Dermis blood vessel endothelial cell (primary cell): ENCODE results near the gene ATF7. TPM values are rescaled to one million over a fixed set of nuclear protein-coding genes. Genes with fewer than 3 reads are reported as not detected.
A peak's percentile ranks its signal among the peaks of the same experiment; 100 is the strongest.
"Not testable (repeated sequence)": the region's sequence is repeated elsewhere in the genome, so short reads cannot be mapped to it uniquely, and the experiment has no call there.

ENCODE experiments used
- DNase-seq: peaks from one replicate; pipeline ENCODE4 v3.0.0; 2010
- total RNA-seq: library from RNA; depleted of rRNA; stranded (reverse); fragments of >200 nt; gene quantifications from 2 replicates; pipeline ENCODE4 v1.2.3, GENCODE V29; 2014

The ATF7 gene
- total RNA-seq, 1 donor from 2014 or later, result 12.9 TPM

DNA sequence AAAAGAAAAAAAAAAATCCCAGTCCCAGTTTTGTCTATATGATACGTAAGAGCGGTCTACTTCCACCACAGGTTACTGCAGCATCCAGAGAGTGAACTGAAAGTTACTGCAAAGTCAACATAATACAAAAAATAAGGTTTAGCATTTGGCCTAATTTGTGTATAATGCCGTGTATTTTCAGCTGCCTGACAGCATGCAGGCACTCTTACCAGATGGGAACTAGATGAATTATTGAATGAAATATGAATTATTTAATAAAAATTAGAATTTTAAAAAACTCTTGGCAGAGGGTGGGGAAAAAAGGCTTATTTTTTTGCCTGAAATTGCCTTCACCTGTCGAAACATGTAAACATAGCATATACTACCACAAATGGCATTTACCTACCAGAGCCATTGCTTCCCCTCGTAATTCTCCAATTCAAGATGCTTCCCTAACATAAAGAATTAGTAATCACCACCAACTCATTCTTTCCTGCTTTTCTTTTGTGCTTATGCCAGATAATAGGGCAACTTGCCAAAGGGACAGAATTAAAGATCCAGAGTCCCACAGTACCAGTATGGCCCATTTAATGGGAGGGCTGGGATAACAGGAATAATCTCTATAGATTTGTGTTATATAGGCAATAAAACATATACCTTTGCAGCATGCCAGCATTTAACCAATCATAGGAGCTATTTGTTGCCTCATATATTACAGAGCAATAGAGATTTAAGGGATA, 31.1 kb downstream of the ATF7 start:
- peak; percentile 75 for DNase-seq

DNA sequence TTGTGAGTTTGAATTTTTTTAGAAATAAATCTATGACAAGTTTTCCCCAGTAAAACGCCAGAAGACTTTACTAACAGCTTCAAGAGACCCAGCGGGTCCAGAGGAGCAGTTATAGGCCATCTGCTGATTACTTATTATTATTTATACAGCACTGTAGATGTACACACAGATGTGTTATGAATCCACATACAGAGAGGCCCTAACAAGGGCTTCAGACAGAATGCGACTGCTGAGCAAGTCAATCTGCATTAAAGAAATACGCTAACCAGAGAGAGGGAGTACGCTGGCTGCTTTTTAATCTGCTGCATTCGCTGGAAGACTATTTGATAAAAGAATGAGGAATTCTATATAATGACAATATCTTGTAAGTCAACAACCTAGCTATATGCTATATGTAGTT, 32.5 kb downstream of the ATF7 start:
- no peak for DNase-seq

DNA sequence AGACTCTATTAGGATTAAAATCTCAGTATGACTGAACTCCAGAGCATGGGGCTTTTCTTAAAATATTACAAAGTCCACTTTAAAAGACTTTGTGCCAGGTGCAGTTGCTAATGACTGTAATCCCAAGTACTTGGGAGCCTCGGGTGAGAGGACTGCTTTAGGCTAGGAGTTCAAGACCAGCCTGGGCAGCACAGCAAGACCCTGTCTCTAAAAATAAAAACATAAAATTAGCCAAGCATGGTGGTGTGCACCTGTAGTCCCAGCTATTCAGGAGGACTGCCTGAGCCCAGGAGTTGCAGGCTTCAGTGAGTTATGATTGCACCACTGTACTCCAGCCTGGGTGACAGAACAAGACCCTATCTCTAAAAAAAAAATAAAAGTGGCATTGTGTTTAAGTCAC, 33.2 kb downstream of the ATF7 start:
- DNase-seq, result no peak

DNA sequence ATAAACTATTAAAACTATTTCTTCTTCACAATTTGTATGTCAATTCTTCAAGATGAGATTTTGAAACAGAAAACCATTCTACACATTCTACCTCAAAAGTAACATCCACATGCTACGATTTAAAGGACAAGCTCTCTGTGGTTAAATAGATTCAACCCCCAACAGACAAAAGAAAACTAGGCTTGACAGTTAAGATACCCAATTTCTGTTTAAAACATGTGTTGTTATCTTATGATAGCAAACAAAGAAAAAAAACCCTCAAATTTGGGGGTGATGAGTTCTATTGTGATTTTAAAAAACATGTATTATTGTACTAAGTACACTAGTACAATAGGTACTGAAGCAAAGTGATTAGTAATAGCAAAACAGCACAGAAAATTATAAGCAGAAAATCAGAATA, 33.8 kb downstream of the ATF7 start:
- no peak for DNase-seq

DNA sequence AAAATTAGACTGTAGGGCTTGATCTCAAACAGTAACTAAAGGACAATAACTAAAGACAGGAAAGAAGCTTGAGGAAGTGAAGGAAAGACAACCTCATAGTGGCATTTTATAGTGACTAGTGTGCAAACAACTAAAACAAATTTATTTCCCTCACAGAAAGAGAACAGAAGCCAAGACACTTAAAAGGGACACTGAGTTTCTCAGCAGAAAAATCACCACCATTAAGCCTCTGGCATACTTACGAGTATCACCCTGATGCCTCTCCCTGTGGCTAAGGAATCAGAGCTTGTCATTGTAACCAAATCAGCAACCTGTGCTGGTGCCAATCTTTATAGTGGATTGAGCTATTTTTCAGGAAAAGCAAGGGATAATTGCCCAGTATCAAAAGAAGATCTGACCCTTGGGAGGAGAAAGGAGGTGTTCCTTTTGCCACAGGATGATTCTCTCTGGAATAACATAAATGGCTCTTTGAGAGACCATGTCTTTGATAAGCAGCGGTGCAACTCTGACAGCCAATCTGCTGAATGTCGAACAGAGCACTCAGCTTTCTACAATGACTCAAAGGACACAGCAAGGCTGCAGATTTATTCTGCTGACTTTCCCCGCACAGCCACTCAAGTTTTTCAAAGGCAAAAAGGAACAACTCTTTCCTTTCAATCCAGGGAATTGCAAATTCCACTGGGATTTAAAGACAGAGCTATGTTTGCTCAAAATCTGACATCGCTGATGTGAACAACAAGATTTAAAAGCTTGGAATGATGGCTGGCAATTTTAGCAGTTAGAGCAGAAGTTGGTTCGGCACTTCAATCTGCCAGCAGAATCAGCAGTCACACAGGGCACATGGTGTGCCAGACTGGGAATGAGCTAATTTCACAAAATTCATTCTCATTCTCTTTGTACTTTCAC, 34.6 kb downstream of the ATF7 start:
- peak; percentile 36 for DNase-seq

DNA sequence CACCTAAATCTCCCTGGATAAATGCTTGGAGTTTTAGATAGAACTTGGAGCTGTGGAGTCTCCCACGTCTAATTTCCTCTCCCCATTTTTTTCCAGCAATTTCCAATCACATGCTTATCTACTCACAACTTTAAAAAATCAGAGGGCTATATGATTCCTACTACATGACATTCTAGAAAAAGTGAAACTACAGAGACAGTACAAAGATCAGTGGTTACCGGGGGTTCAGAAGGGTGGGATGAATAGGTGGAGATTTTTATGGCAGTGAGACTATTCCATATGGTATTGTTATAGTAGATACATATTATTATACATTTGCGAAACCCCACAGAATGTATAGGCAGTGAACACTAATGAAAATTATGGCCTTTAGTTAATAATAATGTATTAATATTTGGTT, 35.5 kb downstream of the ATF7 start:
- no peak for DNase-seq

DNA sequence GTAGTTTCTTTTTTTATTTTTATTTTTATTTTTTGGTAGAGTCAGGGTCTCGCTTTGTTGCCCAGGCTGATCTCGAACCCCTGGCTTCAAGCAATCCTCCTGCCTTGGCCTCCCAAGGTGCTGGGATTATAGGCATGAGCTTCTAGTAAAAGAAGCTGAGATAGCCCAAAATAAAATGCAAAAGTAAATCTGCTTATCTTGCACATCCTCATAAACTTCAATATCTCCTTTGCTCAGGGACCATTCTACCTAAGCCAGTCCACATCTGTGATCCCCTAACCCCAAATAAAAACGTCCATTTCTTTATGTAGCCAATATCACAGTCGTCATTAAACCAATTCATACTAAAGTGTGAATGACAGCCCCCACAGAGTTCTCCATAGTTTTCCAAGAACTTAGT, 36.3 kb downstream of the ATF7 start:
- DNase-seq, result no peak

DNA sequence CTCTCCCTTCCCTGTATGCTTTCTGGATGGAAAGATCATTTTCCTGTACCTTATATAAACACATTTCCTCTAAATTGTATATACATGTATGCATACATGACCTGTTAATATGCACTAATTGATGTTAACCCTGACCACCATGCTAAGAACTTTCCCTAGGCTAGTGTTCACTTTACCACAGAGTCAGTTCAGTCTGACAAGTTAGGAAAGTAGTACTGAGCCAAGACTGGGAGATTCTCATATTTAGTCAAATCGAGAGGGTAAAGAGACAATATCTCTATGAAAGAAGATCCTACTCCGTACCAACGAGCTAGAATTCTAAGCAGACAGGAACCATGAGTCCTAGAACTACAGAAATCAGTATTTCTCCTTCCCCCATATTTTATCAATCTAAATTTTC, 36.8 kb downstream of the ATF7 start:
- DNase-seq, result no peak

DNA sequence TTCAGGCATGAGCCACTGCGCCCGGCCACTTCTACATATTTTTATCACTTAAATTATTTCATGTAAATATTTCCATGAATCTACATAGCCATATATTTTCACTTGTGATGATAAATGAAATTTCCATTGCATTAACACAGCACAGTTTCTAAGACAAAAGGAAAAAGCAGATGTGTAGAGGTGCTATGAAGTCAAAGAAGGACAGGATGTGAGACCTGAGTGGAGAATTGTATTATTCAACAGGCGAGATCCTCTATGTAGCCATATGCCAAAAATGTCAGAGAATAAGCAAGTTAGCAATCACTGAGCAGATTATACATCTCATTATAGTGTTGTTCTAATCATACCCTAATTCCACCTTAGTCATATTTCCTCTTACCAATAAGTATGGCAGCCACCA, 38.1 kb downstream of the ATF7 start:
- DNase-seq, result no peak

DNA sequence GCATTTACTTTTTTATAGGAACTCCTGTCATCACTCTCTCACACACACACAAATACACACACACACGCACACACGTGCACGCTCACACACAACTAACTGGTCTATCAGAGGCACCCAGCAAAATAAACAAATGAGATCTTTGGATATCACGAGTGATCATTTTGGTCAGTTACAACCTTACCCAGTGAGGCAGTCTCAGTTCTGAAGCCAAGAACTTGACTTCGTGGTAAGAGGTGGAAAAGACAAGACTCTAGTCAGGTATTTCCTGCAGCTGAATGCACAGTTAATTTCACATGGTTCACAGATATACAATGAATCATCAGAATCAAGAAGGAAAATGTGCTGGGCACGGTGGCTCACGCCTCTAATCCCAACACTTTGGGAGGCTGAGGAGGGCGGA, 39.4 kb downstream of the ATF7 start:
- DNase-seq, result no peak

DNA sequence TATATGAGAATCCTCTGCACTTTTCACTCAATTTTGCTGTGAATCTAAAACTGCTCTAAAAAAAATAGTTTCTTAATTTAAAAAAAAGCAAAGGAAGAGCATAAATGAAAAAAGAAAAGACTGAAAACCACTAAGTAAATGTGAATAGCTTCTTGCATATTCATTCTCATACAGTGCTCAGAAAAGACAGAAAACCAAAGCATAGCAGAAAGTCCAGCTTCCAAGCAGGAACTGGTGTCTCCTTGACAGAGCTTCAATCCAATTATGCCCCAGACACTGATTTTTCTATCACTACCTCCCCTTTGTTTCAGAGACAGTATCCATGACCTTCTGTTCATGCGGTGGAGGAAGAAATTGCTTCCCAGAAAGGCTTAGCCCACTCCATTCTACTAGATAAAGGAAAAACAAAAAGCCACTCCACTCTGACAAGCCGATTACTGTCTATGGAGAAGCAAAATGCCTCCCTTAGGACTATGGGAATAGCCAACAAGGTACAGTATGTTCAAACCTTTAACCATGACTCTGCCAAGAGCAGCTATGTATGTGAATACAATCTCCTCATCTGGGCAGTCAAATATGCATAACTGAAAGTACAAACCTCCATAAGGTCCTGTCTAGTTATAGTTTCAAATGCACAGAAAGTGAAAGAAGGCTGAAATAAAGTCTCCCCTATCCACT, 40.6 kb downstream of the ATF7 start:
- DNase-seq, result no peak

DNA sequence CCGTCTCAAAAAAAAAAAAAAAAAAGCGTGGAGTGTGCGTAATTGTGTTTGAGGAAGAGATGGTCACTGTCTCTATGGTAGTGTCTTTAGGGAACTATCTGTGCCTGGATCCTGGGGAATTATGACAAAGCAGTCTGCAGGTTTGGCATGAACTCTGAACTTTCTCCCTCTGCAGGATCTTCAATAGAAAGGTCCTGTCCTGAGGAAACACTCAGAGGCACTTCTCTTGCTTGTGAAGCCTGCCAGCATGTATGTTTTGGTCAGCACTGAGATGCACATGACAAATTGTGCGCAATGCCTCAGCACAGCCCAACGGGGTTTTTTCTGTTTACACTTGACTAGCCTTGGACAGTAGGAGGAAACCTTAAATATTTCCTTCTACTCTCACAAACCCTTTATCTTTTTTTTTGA, 46.6 kb downstream of the ATF7 start:
- no peak for DNase-seq

DNA sequence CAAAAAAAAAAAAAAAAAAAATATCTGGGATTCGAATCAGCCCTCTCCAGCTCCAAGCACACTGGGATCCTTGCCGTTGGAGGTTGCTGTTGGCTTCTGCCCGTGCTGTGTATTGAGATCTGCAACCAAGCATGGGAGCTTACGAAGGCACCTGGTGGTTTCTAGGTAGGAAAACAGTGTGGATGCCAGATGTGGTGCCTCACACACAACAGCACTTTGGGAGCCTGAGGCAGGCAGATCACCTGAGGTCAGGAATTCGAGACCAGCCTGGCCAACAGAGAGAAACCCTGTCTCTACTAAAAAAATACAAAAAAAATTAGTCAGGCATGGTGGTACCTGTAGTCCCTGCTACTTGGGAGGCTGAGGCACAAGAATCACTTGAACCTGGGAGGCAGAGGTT, 47.4 kb downstream of the ATF7 start:
- no peak for DNase-seq

DNA sequence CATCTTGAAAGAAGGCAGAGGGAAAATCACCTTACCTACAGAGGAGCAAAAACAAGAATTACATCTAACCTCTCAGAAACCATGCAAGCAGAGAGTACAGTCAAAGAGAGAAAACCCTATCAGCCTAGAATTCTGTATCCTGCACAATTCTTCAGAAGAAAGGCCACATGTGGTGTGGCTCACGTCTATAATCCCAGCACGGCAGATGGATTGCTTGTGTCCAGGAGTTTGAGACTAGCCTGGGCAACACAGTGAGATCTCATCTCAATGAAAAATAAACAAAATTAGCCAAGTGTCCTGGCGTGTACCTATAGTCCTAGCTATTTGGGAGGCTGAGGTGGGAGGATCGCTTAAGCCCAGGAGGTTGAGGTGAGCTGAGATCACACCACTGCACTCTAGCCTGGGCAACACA, 48.2 kb downstream of the ATF7 start:
- DNase-seq, result no peak

DNA sequence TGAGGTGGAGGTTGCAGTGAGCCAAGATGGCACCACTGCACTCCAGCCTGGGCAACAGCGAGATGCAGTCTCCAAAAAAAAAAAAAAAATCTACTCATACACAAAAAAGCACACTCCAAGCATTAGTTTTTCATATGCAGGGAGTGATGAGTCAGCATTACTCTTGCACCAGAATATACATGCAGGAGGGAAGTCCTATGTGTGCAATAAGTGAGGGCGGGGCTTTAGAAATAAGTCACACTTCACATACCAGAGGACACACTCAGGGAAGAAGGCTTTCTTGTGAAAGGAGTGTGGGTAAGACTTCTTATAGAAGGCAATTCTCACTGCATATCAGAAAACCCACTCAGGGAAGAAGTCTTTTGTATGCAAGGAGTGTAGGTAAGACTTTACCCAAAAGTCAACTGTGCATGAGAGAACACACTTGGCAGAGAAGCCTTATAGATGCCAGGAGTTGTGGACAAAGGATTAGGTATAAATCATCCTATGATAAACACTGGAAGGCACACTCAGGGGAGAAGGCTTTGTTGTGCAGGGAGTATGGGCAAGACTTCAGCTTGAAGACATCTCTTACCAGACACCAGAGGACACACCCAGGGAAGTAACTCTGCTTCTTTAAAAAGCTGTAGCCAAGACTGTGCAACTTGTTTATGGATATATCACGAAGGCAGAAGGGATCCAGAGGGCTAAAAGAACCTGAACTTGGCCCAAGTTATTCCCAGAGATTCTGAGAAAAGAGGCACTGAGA, 50.5 kb downstream of the ATF7 start:
- no peak for DNase-seq

DNA sequence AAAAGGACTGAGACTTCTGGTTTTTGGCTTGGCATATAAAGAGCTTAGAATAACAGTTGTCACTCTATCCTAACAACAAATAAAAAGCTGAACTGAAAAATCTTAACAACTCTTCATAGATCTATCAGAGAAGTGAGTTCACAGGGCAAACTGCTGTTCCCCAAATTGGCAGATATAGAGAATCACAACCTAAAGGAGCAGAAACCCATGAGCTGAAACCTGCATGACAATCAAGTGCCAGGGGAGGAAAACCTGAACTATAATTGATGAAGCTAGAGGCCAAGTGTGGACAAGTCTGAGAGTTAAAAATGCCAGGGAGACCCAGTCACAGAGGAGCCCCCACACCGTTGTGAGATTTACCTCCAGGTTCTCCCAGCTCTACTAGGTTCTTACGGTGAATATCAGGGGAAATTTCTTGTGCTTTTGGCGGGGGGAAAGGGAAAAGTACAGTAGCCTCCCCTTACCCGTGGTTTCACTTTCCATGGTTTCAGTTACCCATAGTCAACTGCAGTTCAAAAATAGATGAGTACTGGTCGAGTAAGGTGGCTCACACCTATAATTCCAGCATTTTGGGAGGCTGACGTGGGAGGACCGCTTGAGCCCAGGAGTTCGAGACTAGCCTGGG, 53.9 kb downstream of the ATF7 start:
- DNase-seq, result no peak

DNA sequence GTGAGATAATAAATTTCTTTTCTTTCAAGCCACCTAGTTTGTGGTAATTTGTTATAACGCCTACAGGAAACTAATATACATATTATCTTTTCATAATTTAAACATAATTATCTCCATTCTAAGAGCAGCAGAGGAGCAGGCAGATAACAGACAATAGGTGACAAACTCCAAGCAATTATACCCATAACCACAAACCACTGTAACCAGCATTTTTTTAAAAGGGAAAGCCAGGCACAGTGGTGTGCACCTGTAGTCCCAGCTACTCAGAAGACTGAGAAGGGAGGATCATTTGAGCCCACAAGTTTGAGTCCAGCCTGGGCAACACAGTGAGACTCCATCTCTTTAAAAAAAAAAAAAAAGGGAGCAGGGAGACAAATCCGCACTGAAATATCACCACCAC, 54.9 kb downstream of the ATF7 start:
- DNase-seq, result no peak

DNA sequence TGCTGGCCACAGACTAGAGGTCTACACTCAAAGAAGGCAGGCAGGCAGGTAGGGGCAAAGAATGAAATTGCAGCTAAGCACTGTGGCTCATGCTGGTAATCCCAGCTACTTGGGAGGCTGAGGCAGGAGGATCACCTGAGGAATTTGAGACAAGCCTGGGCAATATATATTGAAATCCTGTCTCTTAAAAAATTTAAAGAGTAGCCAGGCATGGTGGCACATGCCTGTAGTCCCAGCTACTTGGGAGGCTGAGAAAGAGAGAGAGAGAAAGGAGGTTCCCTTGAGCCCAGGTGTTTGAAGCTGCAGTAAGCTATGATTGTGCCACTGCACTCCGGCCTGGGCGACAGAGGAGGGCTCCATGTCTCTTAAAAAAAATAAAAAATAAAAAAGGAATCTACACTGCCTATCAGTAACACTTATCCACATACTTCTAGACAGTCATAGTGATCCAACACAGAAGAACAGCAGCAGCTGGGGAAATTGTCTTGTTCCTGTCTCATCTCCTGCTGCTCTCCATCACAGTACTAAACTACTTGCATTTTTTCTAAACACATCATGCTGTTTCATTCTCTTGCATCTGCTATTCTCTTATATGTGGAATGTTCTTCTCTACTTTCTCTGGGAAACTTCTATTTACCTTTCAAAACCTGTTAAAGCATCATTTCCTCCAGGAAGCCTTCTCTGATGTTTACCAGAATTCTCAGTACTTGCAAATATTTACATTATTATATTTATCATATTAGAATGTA, 57.2 kb downstream of the ATF7 start:
- no peak for DNase-seq

DNA sequence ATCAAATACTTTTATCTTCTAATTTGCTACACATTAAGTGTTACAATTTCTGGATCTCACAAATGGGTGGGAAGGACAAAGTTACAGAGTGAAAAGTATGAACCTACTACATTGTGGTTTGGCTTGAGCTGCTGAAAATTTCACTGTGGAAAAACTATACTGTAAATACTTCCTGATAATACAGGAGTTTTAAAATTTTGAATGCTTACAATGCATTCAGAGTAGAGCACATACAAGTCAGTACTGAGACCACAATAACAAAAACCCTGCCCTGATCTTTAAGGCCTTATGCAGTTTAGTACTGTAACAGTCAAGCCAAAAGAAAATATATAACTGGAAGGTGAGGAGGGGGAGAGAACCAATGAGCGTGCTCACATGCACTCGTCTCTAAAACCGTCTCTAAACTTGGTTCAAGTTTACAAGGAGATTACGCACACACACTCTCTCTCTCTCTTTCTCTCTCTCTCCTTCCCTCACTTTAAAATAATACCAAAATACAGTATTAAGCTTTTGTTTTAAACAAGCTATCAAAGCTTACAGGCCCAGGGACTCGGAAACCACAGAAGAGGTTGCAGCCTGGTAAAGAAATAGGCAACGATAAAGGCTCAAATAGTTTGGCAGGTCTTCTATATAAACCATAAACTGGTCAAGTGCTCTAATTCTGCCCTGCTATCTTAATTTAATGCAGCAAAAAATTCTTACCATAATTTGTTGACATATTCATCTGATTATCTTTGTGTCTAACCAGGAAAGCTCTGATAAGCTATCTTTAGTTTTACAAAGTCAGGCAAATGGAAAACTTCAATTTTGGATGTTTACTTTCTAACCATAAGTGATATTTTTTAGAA, 58.0 kb downstream of the ATF7 start:
- DNase-seq, result no peak

DNA sequence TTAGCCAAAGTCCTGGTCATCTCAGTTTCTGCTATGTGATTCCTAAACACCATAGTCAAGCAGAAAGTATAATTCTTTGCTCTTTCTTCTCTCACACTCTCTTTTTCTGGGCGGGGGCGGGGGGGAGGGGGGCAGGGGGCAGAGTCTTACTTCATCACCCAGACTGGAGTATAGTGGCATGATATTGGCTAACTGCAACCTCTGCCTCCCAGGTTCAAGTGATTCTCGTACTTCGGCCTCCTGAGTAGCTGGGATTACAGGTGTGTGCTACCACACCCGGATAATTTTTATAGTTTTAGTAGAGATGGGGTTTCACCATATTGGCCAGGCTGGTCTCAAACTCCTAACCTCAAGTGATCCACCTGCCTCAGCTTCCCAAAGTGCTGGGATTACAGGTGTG, 60.8 kb downstream of the ATF7 start:
- not testable (repeated sequence) for DNase-seq

DNA sequence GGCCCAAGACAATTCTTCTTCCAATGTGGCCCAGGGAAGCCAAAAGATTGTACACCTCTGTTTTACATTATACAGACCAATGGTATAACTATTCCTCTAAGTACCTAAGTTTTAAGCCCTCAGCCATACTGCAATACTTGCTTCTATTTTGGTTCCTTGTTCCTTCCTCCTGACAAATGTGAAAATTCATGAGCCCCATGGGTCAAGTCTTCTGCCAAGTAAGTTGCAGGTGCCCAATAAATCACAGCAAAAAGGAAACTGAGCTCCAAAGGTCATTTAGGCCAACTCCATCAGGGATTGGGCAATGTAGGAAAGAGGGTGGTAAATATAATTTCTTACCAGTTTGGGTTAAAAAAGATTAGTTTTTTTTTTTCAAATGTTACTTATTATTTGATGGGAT, 61.2 kb downstream of the ATF7 start:
- peak; percentile 69 for DNase-seq
